KBM-7 (cell line): ENCODE measurements around the gene MT1H.

ENCODE experiments used
- DNase-seq: peaks from one replicate; pipeline ENCODE4 v3.0.0-alpha.2; 2015
- in situ Hi-C: fragments of 300-500 bp; cut with MboI; formaldehyde crosslinking; loops from 2 replicates; pipeline ENCODE4 v1.14.3; 2020; ENCODE audit warnings: low sequenced_read_pairs, low pct_unique_long_range_greater_than_20kb, mixed read lengths

Gene MT1H

GRCh38 chr16:56634715-56635440 is 34.7 kb upstream of the MT1H start:
- DNase-seq = no peak
- in situ Hi-C loops = no loop called here

GRCh38 chr16:56635441-56635967 is 34.1 kb upstream of the MT1H start:
- no peak for DNase-seq
- in situ Hi-C loops = no loop called here

- in situ Hi-C loops = no loop called here
- DNase-seq = no peak
Observed at GRCh38 chr16:56636616-56637413, 32.8 kb upstream of the MT1H start.

GRCh38 chr16:56637814-56638750 is 31.5 kb upstream of the MT1H start, which contains the start of gene MT1A:
Gene MT1A, plus strand, starts transcription at chr16:56638666. Its CDS starts 73 bp downstream, at chr16:56638739.
- DNase-seq = no peak
- in situ Hi-C loops = no loop called here

GRCh38 chr16:56639045-56639444 is 30.6 kb upstream of the MT1H start:
- in situ Hi-C loops = no loop called here
- DNase-seq = no peak

- no peak for DNase-seq
- in situ Hi-C loops = no loop called here
Observed at GRCh38 chr16:56640076-56640475, 29.5 kb upstream of the MT1H start.

GRCh38 chr16:56641166-56641565 is 28.4 kb upstream of the MT1H start:
- DNase-seq = no peak
- in situ Hi-C loops = no loop called here

GRCh38 chr16:56643080-56643778 is 26.4 kb upstream of the MT1H start:
- no peak for DNase-seq
- in situ Hi-C loops = no loop called here

GRCh38 chr16:56643833-56644232 is 25.8 kb upstream of the MT1H start:
- in situ Hi-C loops = no loop called here
- no peak for DNase-seq

- DNase-seq = no peak
- in situ Hi-C loops = no loop called here
Observed at GRCh38 chr16:56645311-56645710, 24.3 kb upstream of the MT1H start.

- no peak for DNase-seq
- in situ Hi-C loops = no loop called here
Observed at GRCh38 chr16:56645838-56646237, 23.8 kb upstream of the MT1H start.

- in situ Hi-C loops = no loop called here
- DNase-seq = no peak
Observed at GRCh38 chr16:56647641-56648431, 21.8 kb upstream of the MT1H start.

GRCh38 chr16:56649271-56649670 is 20.3 kb upstream of the MT1H start:
- in situ Hi-C loops = no loop called here
- DNase-seq = no peak

- no peak for DNase-seq
- in situ Hi-C loops = no loop called here
Observed at GRCh38 chr16:56649820-56650219, 19.8 kb upstream of the MT1H start.

- in situ Hi-C loops = no loop called here
- no peak for DNase-seq
Observed at GRCh38 chr16:56651586-56651985, 18.0 kb upstream of the MT1H start, which contains the start of gene MT1B. Gene MT1B, plus strand, starts transcription at chr16:56651886. Its CDS starts 68 bp downstream, at chr16:56651954.

- in situ Hi-C loops = no loop called here
- no peak for DNase-seq
Observed at GRCh38 chr16:56652600-56652999, 17.0 kb upstream of the MT1H start.

- DNase-seq = no peak
Observed at GRCh38 chr16:56653218-56653617, 16.4 kb upstream of the MT1H start.

More at GRCh38 chr16:56653218-56653617, 16.4 kb upstream of the MT1H start:
- in situ Hi-C loops = no loop called here
